ENCODE data around the gene PALD1. TPM values are rescaled to one million over a fixed set of nuclear protein-coding genes. Genes with fewer than 3 reads are reported as not detected.

The PALD1 gene
- total RNA-seq, 4 donors from 2014 or later: 6.0 to 9.7 (median 6.4) TPM

DNA sequence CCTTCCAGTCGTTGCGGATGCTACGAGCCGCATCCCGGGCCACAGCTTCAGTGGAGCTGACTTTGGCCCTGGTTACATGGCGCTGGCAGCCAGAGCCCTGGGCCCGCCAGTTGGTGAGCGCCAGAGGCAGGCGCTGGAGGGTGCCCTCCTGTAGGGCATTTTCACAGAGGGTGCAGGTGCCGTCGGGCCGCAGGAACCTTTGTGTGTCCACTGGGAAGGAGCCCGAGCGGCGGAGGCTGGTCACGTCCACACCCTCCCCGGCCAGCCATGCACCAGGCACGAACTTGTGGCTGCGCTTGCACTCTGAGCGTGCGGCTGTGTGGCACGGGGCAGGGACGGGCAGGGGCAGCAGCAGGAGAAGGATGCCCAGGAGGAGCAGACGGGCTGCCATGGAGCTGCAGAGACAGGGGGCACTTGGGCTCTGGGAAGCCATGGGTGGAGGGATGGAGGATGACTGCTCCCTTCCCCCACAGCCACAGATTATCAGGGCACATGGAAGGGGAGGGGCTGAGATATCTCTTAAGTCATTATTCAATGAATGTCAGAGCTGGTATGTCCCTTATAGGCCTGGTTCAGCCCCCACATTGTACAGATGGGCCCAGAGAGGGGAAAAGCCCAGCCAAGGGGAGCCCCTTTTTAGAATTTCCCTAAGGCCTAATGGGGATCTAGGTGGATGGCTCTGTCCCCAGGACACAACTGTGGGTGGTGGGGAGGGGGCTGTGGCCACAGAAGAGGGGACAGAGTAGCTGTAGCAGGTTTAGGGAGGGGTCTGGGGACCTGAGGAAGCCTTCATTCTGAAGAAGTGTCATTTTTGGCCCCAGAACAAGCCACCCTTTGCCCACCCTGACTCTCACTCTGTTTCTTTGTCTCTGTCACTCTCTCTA is 122.2 kb downstream of the PALD1 start:
- WGBS, 2 donors: 97 to 98% methylated on average over 17 to 20 of the region's 24 CpGs
- peak; percentile 10 to 61 for DNase-seq (ENCODE audit: low spot score in 2 of 2)
- intact Hi-C loops (cut with DNase I; ENCODE audit: low total_unique reads): no loop called here
- no peak for TF ChIP-seq POLR2A (IDR thresholded peaks at IDR 0.05)
- H3K4me3 ChIP-seq (ENCODE audit: low read depth, poor library complexity, severe bottlenecking): no peak overlapping the region

DNA sequence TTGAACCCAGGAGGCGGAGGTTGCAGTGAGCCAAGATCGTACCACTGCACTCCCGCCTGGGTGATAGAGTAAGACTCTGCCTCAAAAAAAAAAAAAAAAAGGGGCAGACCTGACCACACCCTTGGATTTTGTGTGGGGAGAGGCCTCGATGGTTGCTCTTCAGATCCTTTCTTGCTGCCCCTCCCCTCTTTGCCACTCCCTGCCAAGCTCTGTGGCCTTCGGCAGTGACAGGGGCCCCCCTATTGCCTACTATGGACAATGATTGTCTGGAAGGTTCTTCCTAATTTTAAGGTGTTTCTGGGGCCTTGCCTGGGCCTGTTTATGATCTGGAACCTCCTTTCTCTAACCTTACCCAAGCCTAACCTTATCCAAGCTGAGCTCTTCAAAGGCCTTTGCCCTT is 123.2 kb downstream of the PALD1 start:
- TF ChIP-seq POLR2A (IDR thresholded peaks at IDR 0.05): no peak
- TF ChIP-seq, protein P1, sequence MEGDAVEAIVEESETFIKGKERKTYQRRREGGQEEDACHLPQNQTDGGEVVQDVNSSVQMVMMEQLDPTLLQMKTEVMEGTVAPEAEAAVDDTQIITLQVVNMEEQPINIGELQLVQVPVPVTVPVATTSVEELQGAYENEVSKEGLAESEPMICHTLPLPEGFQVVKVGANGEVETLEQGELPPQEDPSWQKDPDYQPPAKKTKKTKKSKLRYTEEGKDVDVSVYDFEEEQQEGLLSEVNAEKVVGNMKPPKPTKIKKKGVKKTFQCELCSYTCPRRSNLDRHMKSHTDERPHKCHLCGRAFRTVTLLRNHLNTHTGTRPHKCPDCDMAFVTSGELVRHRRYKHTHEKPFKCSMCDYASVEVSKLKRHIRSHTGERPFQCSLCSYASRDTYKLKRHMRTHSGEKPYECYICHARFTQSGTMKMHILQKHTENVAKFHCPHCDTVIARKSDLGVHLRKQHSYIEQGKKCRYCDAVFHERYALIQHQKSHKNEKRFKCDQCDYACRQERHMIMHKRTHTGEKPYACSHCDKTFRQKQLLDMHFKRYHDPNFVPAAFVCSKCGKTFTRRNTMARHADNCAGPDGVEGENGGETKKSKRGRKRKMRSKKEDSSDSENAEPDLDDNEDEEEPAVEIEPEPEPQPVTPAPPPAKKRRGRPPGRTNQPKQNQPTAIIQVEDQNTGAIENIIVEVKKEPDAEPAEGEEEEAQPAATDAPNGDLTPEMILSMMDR (IDR thresholded peaks at IDR 0.05): no peak
- peak in 1 of 2 donors; percentile 15 for DNase-seq (ENCODE audit: low spot score in 2 of 2)
- intact Hi-C loops (cut with DNase I; ENCODE audit: low total_unique reads): no loop called here
- no peak overlapping the region for H3K4me3 ChIP-seq (ENCODE audit: low read depth, poor library complexity, severe bottlenecking)
- WGBS, 2 donors: 70 to 87% methylated on average over 5 of the region's 5 CpGs

DNA sequence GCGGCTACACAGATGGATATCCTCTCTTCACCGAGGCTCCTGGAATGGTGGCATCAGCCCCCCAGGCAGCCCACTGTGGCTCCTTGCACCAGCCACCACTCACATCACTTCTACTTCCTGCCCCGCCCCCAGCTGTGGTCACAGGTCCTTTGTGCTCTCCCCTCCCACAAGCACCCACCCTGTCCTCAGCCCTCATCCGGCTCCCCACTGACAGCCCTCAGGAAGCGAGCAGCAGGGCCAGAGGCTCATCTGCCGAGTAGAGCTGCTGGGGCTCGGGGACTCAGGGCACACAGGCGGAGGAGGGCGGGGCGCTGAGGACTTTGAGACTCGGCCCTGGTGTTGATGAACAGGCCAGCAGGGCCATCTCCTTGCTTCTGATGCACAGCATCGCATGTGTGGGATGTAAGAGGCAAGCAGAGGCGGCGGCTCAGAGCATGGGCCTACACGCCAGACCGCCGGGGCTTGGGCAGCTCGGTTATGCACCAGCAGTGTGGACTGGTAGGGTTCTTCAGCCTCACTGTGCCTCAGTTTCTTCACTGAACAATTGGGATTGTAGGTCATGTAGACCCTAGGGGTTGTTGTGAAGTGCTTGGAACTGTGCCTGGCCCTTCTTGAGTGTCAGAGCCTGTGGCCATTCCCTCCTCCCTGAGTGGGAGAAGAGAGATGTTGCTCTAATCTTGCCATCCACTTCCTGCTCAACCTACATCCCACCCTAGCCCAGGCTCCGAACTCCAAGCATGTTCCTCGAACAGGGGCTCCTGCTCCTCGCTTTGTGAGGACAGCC is 124.3 kb downstream of the PALD1 start, which contains the start of gene PRF1:
TSS of gene PRF1 (minus strand) at position 77 of the 784 bp plus-strand sequence. CDS start 1,839 bp downstream, outside the sequence.
- peak; percentile 13 to 86 for DNase-seq (ENCODE audit: low spot score in 2 of 2)
- no peak for TF ChIP-seq POLR2A (IDR thresholded peaks at IDR 0.05)
- TF ChIP-seq, protein P1 (IDR thresholded peaks at IDR 0.05): no peak
- intact Hi-C loops (cut with DNase I; ENCODE audit: low total_unique reads): no loop called here
- 82 to 95% methylated on average over 18 to 19 of the region's 21 CpGs for WGBS, 2 donors
- no peak within 1 kb of the TSS for H3K4me3 ChIP-seq (ENCODE audit: low read depth, poor library complexity, severe bottlenecking)

DNA sequence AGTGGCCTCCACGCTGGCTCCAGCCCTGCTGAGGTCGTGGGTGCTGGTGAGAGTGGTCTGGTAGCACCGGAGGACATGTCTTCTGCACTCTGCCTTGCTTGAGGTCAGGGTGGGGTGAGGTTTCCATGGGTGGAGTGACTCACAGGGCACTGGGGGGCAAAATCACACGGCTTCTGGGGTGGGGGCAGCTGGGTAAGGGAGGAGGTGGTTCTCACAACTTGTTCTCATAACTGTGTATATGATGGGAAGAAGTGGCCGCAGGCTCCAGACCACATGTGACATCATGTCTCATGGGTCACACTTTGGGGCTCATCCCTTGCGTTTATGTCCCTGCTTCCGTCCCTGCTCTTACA is 124.9 kb downstream of the PALD1 start:
- 80% methylated on average over 7 of the region's 7 CpGs for WGBS, 2 donors
- no peak for TF ChIP-seq POLR2A (IDR thresholded peaks at IDR 0.05)
- intact Hi-C loops (cut with DNase I; ENCODE audit: low total_unique reads): no loop called here
- H3K4me3 ChIP-seq (ENCODE audit: low read depth, poor library complexity, severe bottlenecking): no peak overlapping the region
- peak; percentile 10 to 81 for DNase-seq (ENCODE audit: low spot score in 2 of 2)

DNA sequence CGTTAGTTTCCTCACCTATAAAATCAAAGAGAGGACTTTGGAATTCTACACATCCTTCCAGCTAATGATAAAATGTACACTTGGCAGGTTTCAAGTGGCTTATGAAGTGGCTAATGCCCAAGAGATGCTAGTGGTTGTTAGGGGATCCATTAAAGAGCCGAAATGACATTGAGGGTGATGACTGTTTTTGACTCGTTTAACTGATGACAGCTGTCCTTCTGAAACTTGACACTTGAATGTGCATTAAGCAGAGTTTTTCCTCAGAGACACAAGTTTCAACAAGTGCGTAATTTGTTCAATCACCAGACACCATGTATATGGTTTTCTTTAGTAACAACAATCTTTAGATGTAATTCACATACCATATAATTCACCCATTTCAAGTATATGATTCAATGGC is 125.5 kb downstream of the PALD1 start:
- DNase-seq (ENCODE audit: low spot score in 2 of 2): no peak
- 76 to 77% methylated on average over 4 of the region's 4 CpGs for WGBS, 2 donors
- no peak for TF ChIP-seq POLR2A (IDR thresholded peaks at IDR 0.05)
- TF ChIP-seq, protein P1 (IDR thresholded peaks at IDR 0.05): no peak
- no peak overlapping the region for H3K4me3 ChIP-seq (ENCODE audit: low read depth, poor library complexity, severe bottlenecking)
- intact Hi-C loops (cut with DNase I; ENCODE audit: low total_unique reads): no loop called here

DNA sequence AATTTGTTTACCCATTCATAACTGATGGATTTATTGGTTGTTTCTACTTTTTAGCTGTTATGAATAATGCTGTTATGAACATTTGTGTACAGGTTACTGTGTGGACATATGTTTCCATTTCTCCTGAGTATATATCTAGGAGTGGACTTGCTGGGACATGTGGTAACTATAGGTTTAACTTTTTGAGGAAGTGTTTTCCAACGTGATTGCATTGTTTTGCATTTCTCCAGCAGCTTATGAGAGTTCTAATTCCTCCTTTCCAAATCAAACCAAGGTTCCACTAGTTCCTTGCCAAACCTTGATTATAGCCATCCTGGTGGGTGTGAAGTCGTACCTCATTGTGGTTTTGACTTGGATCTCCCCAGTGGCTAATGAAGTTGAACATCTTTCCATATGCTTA is 126.6 kb downstream of the PALD1 start:
- TF ChIP-seq, protein P1 (IDR thresholded peaks at IDR 0.05): no peak
- no peak for TF ChIP-seq POLR2A (IDR thresholded peaks at IDR 0.05)
- DNase-seq (ENCODE audit: low spot score in 2 of 2): no peak
- intact Hi-C loops (cut with DNase I; ENCODE audit: low total_unique reads): no loop called here
- H3K4me3 ChIP-seq (ENCODE audit: low read depth, poor library complexity, severe bottlenecking): no peak overlapping the region
- WGBS, 2 donors: 43 to 51% methylated on average over 2 of the region's 2 CpGs

All from lower leg skin (tissue), 4 donors.